Upper lobe of left lung (tissue), 6 donors: ENCODE results near the gene SP3. TPM values are rescaled to one million over a fixed set of nuclear protein-coding genes. Genes with fewer than 3 reads are reported as not detected.

Experiments used
- ATAC-seq, 2 donors: fragments of 200-7000 bp; cut with Tn5 transposase; one replicate each; pipeline ENCODE4 v1.9.1; 2022; ENCODE audit warnings: mild to moderate bottlenecking in 2 of 2, moderate library complexity in 2 of 2; ENCODE audit not compliant: low FRiP score in 2 of 2
- DNase-seq, 2 donors: peaks; one replicate each; pipeline ENCODE4 v3.0.0-alpha.2; 2019 to 2020
- H3K27ac ChIP-seq, 4 donors: fragments of 200-600 bp; sonication (generic); one replicate each; pipeline ENCODE4 v1.5.1; 2016 to 2019
- H3K27me3 ChIP-seq, 4 donors: fragments of 200-600 bp; sonication (generic); one replicate each; pipeline ENCODE4 v1.5.1; 2017 to 2019
- H3K36me3 ChIP-seq, 4 donors: fragments of 200-600 bp; sonication (generic); one replicate each; pipeline ENCODE4 v1.5.1; 2016 to 2019
- H3K4me1 ChIP-seq, 4 donors: fragments of 200-600 bp; sonication (generic); one replicate each; pipeline ENCODE4 v1.5.1; 2018 to 2019
- H3K4me3 ChIP-seq, 4 donors: fragments of 200-600 bp; sonication (generic); one replicate each; pipeline ENCODE4 v1.5.1; 2017 to 2019; ENCODE audit warnings: mild to moderate bottlenecking in 2 of 4, moderate library complexity in 1 of 4
- H3K9me3 ChIP-seq, 4 donors: fragments of 200-600 bp; sonication (generic); one replicate each; pipeline ENCODE4 v1.5.1; 2018 to 2019
- EP300 ChIP-seq, 4 donors: sonication (generic); formaldehyde crosslinking; IDR thresholded peaks; one replicate each; pipeline ENCODE4 v1.5.1; 2017; ENCODE audit warnings: antibody characterized with exemption in 4 of 4, control low read depth in 2 of 4
- POLR2A ChIP-seq, 4 donors: fragments of 450-650 bp; IDR thresholded peaks; one replicate each; pipeline ENCODE4 v1.5.1; 2016 to 2017; ENCODE audit warnings: antibody characterized with exemption in 4 of 4, mild to moderate bottlenecking in 2 of 4
- POLR2AphosphoS5 ChIP-seq, 2 donors: sonication (generic); formaldehyde crosslinking; IDR thresholded peaks; one replicate each; pipeline ENCODE4 v1.5.1; 2017; ENCODE audit warnings: antibody characterized with exemption in 2 of 2
- WGBS, 2 donors: methylation state at CpG; one replicate each; pipeline ENCODE4 v1.1.5; 2017 to 2018; 5-methylcytosine and 5-hydroxymethylcytosine counted together
- total RNA-seq, 6 donors: library from RNA; depleted of rRNA in 4 of 6; stranded (reverse); fragments of >200 nt in 4 of 6; gene quantifications; one replicate each; pipeline versions ENCODE4 v1.1.0 to v1.2.1, GENCODE V29; 2016 to 2021
- TF ChIP-seq, protein P1 (sequence below), 6 experiments: fragments of 450-650 bp in 4 of 6; fragments of 200-600 bp in 2 of 6; sonication (generic) in 2 of 6; IDR thresholded peaks; one replicate each; pipeline ENCODE4 v1.5.1; 2016 to 2019; ENCODE audit warnings: antibody characterized with exemption in 6 of 6
- donor health status: DM: no; HTN: no; CAD: no; lungs with moderate emphysema.
- donor health status: DM: no; HTN: yes; CAD: no; lungs with severe emphysema.

The SP3 gene
- total RNA-seq, 6 donors from 2014 or later, result 37.0 to 139 (median 77.0) TPM

DNA sequence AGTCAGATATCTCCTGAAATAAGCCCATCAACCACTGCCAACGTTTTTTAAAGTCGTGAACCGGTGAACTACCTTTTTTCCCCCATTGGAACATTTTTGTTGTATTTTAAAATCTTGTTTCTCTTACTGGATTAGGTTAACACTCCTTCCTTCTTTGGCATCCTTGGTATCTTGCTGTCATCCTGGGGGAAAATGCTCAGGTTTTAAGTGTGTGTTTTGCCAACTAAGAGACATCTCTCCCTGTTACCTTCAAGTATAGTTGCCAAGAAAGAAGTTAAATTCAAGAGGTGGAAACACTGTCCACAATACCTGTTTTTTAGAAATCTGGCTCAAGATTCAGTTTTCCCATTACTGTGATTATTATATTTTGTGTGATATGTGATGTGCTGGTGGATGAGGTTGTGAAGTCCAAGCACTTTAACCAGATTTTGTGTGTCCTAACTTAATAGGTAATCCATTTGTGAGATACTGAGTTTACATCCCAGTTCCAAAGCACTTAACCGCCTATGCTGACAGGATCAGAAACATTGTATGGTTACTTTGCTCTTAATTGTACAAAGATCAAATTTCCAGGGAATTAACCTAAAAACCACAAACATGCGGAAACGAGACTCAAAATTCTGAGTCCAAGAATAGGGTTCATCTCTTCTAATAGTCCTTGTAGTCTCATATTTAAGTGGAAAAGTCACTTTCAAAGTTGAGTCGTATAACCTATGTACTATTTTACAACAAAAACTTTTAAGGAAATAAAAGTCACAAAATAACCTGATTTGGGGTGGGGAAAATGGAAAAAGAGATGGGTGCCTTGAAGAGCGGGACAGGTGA, 1.3 kb upstream of the SP3 start:
- Histone ChIP-seq H3K4me1 (peaks cover 15 to 27% (median 18%) of the 10 kb centered on the region in 4 donors), H3K27me3 (no peaks in the 10 kb centered on the region), H3K36me3 (no peaks in the 10 kb centered on the region), H3K4me3 (peak overlapping the region in 3 of 4 donors; percentile 74 to 93 (median 76)), H3K27ac (peak overlapping the region; percentile 99 to 100 (median 100)), H3K9me3 (no peaks in the 10 kb centered on the region)
- TF ChIP-seq, protein P1, sequence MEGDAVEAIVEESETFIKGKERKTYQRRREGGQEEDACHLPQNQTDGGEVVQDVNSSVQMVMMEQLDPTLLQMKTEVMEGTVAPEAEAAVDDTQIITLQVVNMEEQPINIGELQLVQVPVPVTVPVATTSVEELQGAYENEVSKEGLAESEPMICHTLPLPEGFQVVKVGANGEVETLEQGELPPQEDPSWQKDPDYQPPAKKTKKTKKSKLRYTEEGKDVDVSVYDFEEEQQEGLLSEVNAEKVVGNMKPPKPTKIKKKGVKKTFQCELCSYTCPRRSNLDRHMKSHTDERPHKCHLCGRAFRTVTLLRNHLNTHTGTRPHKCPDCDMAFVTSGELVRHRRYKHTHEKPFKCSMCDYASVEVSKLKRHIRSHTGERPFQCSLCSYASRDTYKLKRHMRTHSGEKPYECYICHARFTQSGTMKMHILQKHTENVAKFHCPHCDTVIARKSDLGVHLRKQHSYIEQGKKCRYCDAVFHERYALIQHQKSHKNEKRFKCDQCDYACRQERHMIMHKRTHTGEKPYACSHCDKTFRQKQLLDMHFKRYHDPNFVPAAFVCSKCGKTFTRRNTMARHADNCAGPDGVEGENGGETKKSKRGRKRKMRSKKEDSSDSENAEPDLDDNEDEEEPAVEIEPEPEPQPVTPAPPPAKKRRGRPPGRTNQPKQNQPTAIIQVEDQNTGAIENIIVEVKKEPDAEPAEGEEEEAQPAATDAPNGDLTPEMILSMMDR (IDR thresholded peaks at IDR 0.05), result no peak
- TF ChIP-seq EP300 (IDR thresholded peaks at IDR 0.05) (no peak), POLR2AphosphoS5 (IDR thresholded peaks at IDR 0.05) (no peak), POLR2A (IDR thresholded peaks at IDR 0.05) (no peak)
- ATAC-seq (no peak), DNase-seq (no peak)
- whole genome bisulfite sequencing, 2 donors, result 39 to 45% methylated on average over 8 of the region's 8 CpGs

DNA sequence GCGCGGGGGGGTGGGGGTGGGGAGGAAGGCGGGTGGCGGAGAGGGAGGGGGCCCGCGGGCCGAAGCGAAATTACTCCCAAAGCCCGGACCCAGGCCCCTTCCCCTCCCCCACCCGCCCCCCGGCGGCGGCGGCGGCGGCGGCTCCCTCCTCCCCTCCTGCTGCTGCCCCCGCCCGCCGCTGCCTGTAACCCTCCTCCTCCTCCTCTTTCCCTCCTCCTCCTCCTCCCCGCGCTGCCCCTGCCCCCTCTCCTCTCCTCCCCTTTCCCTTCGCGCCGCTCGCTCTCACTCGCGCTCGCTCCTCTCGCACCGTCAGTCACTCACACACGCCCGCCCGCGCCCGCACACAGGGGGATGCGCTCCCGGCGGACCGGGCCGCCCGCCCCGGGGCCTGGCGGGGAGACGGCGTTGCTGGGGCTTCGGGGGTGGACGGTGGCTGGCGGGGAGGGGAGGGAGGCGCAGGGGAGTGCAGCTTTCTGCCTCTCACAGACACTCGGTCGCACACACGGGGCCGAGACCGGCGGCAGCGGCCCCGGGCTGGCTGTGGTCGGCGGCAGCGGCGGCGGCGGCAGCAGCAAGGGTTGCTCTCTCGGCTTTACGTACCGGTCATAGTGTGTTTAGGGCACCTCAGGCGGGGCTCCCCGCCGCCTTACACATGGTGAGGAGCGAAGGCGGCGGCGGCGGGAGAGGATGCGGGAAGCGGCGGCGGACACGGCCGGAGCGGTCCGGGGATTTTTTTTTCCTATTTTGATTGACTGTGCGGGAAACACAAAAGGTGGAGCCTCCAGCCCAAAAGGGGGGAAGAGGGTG, 405 bp downstream of the SP3 start:
- Histone ChIP-seq H3K27me3 (no peaks in the 10 kb centered on the region), H3K4me1 (peaks cover 27 to 42% (median 31%) of the 10 kb centered on the region in 4 donors), H3K9me3 (no peaks in the 10 kb centered on the region), H3K27ac (peak overlapping the region; percentile 99 to 100 (median 100)), H3K36me3 (no peaks in the 10 kb centered on the region), H3K4me3 (peak overlapping the region; percentile 74 to 96 (median 84))
- WGBS, 2 donors, result 0 to 1% methylated on average over 14 to 26 of the region's 84 CpGs
- no peak for TF ChIP-seq EP300 (IDR thresholded peaks at IDR 0.05)
- TF ChIP-seq POLR2A (IDR thresholded peaks at IDR 0.05), result peak in 2 of 4 donors; percentile 41 to 68
- TF ChIP-seq, protein P1 (IDR thresholded peaks at IDR 0.05), result no peak
- TF ChIP-seq POLR2AphosphoS5 (IDR thresholded peaks at IDR 0.05), result peak; percentile 73 to 87
- peak; percentile 88 to 89 for ATAC-seq
- DNase-seq, result peak; percentile 89 to 95

DNA sequence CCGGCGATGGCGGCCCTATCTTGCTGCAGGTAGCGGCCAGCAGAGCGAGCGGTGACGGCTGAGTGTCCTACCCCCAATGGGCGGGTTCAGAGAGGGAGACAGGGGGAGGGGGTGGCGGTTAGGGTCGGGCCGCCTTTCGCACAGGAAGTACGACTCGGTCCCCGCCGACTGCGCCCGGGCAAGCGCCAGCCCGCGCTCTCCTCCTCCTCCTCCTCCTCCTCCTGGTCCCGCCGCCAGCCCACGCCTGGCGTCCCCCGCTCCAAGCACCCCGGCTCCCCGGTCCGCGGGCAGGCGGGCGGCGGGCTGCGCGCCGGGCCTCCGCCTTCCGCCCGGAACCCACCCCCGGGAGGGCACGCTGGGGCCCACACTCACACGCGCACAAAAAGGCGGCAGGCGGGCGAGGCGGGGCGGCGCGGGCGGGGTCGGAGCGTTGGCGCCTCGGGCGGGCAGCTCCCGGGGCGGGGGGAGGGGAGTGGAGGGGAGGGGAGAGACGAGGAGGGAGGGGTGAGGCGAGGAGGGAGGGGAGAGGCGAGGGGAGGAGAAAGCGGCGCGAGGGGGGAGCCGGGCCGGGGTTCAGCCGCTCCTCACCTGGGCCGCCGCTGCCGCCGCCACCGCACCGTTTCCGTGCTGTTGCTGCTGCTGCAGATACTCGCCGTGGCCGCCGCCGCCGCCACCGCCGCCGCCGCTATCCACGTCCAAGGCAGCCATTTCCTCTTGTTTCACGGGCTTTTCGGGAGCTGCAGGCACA, 1.2 kb downstream of the SP3 start:
- DNase-seq (peak; percentile 91 to 99), ATAC-seq (peak; percentile 79 to 82)
- Histone ChIP-seq H3K4me1 (peaks cover 33 to 42% (median 35%) of the 10 kb centered on the region in 4 donors), H3K27me3 (no peaks in the 10 kb centered on the region), H3K36me3 (no peaks in the 10 kb centered on the region), H3K27ac (peak overlapping the region; percentile 99 to 100 (median 100)), H3K4me3 (peak overlapping the region; percentile 74 to 96 (median 84)), H3K9me3 (no peaks in the 10 kb centered on the region)
- TF ChIP-seq, protein P1 (IDR thresholded peaks at IDR 0.05), result peak in 1 of 6 experiments; percentile 25
- TF ChIP-seq POLR2AphosphoS5 (IDR thresholded peaks at IDR 0.05), result peak; percentile 13 to 72
- TF ChIP-seq EP300 (IDR thresholded peaks at IDR 0.05), result no peak
- TF ChIP-seq POLR2A (IDR thresholded peaks at IDR 0.05), result peak; percentile 17 to 92 (median 58)
- 0% methylated on average over 6 of the region's 87 CpGs; no CpG with 5 or more reads in 1 of the 2 donors for WGBS, 2 donors

DNA sequence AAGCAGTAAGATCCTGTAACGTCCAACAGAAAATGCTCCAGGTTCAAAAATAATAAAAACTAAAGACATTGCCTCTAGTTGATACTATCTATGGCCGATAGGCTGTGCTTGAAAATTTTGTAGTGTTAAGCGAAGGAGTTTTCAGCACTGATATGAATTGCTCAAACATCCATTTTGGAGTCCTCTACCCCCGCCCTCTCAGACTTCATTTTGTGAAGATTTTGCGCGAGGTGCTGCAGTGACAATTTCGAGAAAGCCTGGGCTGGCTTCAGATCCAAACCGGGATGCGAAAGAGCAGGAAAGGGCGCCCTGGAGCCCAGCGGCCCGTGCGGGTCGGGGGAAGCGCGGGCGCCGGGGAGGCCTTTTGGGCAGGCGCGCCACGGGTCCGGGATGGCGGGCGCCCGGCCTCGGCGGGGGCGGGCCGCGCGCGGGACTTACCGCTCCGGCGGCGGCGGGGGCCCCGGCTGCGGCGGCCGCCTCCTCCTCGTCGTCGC, 1.8 kb downstream of the SP3 start:
- no peaks in the 10 kb centered on the region for H3K27me3 ChIP-seq
- no peak for ATAC-seq
- H3K9me3 ChIP-seq, result no peaks in the 10 kb centered on the region
- TF ChIP-seq, protein P1 (IDR thresholded peaks at IDR 0.05), result peak in 4 of 6 experiments; percentile 31 to 53 (median 43)
- no peak for TF ChIP-seq POLR2A (IDR thresholded peaks at IDR 0.05)
- no peaks in the 10 kb centered on the region for H3K36me3 ChIP-seq
- no peak for DNase-seq
- WGBS, 2 donors, result 1 to 2% methylated on average over 8 to 26 of the region's 44 CpGs
- peak overlapping the region; percentile 74 to 96 (median 84) for H3K4me3 ChIP-seq
- peak overlapping the region; percentile 99 to 100 (median 100) for H3K27ac ChIP-seq
- peaks cover 39 to 47% (median 40%) of the 10 kb centered on the region in 4 donors for H3K4me1 ChIP-seq
